Measurements from ENCODE around the gene LTBP3.

Gene LTBP3

GRCh38 chr11:65593518-65594414 lies 35.6 kb upstream of the LTBP3 start:
- Histone ChIP-seq H3K9me3 (ENCODE audit: insufficient read depth, low read depth, low read length) (no peaks in the 10 kb centered on the region), H3F3A (ENCODE audit: low read depth) (no peaks in the 10 kb centered on the region), H3K4me3 (ENCODE audit: low read length, poor library complexity, severe bottlenecking) (no peak overlapping the region), H3K9me2 (replicated peaks; ENCODE audit: low read depth, low read length) (no peaks in the 10 kb centered on the region), H3K4me2 (ENCODE audit: low read depth, low read length, poor library complexity, severe bottlenecking) (no peak overlapping the region), H3K79me2 (ENCODE audit: insufficient read depth, low read length) (no peaks in the 10 kb centered on the region), H3K9ac (ENCODE audit: low read depth, low read length, poor library complexity, severe bottlenecking) (no peak overlapping the region), H4K20me1 (ENCODE audit: insufficient read depth, low read length, poor library complexity, severe bottlenecking) (peaks cover 2% of the 10 kb centered on the region), H2AFZ (ENCODE audit: low read length) (no peak overlapping the region), H3K36me3 (ENCODE audit: insufficient read depth, low read length) (peaks cover 6% of the 10 kb centered on the region; the same call in 1 of the 2 replicates), H3K4me1 (ENCODE audit: insufficient read depth, low read length, poor library complexity, severe bottlenecking) (peaks cover 10% of the 10 kb centered on the region), H3K27me3 (ENCODE audit: insufficient read depth, low read length, poor library complexity, severe bottlenecking) (no peaks in the 10 kb centered on the region)
- TF ChIP-seq CTCF (conservative IDR thresholded peaks at IDR 0.05; ENCODE audit: low read length): peak; percentile 73
- no peak for TF ChIP-seq EZH2phosphoT487 (IDR thresholded peaks at IDR 0.05; ENCODE audit: borderline replicate concordance)

- Histone ChIP-seq H3K9me2 (replicated peaks; ENCODE audit: low read depth, low read length) (no peaks in the 10 kb centered on the region), H3F3A (ENCODE audit: low read depth) (no peaks in the 10 kb centered on the region), H3K9me3 (ENCODE audit: insufficient read depth, low read depth, low read length) (no peaks in the 10 kb centered on the region), H3K27me3 (ENCODE audit: insufficient read depth, low read length, poor library complexity, severe bottlenecking) (no peaks in the 10 kb centered on the region), H2AFZ (ENCODE audit: low read length) (no peak overlapping the region), H3K4me2 (ENCODE audit: low read depth, low read length, poor library complexity, severe bottlenecking) (no peak overlapping the region), H3K9ac (ENCODE audit: low read depth, low read length, poor library complexity, severe bottlenecking) (no peak overlapping the region), H3K79me2 (ENCODE audit: insufficient read depth, low read length) (no peaks in the 10 kb centered on the region), H3K4me3 (ENCODE audit: low read length, poor library complexity, severe bottlenecking) (no peak overlapping the region), H3K4me1 (ENCODE audit: insufficient read depth, low read length, poor library complexity, severe bottlenecking) (peaks cover 18% of the 10 kb centered on the region), H4K20me1 (ENCODE audit: insufficient read depth, low read length, poor library complexity, severe bottlenecking) (peaks cover 2% of the 10 kb centered on the region), H3K36me3 (ENCODE audit: insufficient read depth, low read length) (peaks cover 3% of the 10 kb centered on the region; the same call in 1 of the 2 replicates)
- TF ChIP-seq EZH2phosphoT487 (IDR thresholded peaks at IDR 0.05; ENCODE audit: borderline replicate concordance): no peak
- no peak for TF ChIP-seq CTCF (conservative IDR thresholded peaks at IDR 0.05; ENCODE audit: low read length)
These were observed 34.8 kb upstream of the LTBP3 start for GRCh38 chr11:65592858-65593517.

GRCh38 chr11:65591939-65592857 lies 34.0 kb upstream of the LTBP3 start:
- Histone ChIP-seq H3K27me3 (ENCODE audit: insufficient read depth, low read length, poor library complexity, severe bottlenecking) (no peaks in the 10 kb centered on the region), H3K79me2 (ENCODE audit: insufficient read depth, low read length) (no peaks in the 10 kb centered on the region), H3F3A (ENCODE audit: low read depth) (no peaks in the 10 kb centered on the region), H3K9me3 (ENCODE audit: insufficient read depth, low read depth, low read length) (no peaks in the 10 kb centered on the region), H3K9me2 (replicated peaks; ENCODE audit: low read depth, low read length) (no peaks in the 10 kb centered on the region), H2AFZ (ENCODE audit: low read length) (no peak overlapping the region), H3K9ac (ENCODE audit: low read depth, low read length, poor library complexity, severe bottlenecking) (no peak overlapping the region), H3K4me2 (ENCODE audit: low read depth, low read length, poor library complexity, severe bottlenecking) (no peak overlapping the region), H4K20me1 (ENCODE audit: insufficient read depth, low read length, poor library complexity, severe bottlenecking) (peaks cover 2% of the 10 kb centered on the region), H3K4me3 (ENCODE audit: low read length, poor library complexity, severe bottlenecking) (no peak overlapping the region), H3K36me3 (ENCODE audit: insufficient read depth, low read length) (no peaks in the 10 kb centered on the region), H3K4me1 (ENCODE audit: insufficient read depth, low read length, poor library complexity, severe bottlenecking) (peaks cover 20% of the 10 kb centered on the region)
- no peak for TF ChIP-seq CTCF (conservative IDR thresholded peaks at IDR 0.05; ENCODE audit: low read length)
- TF ChIP-seq EZH2phosphoT487 (IDR thresholded peaks at IDR 0.05; ENCODE audit: borderline replicate concordance): no peak
